Measurements from ENCODE around the gene PEMT.

Gene PEMT

DNA sequence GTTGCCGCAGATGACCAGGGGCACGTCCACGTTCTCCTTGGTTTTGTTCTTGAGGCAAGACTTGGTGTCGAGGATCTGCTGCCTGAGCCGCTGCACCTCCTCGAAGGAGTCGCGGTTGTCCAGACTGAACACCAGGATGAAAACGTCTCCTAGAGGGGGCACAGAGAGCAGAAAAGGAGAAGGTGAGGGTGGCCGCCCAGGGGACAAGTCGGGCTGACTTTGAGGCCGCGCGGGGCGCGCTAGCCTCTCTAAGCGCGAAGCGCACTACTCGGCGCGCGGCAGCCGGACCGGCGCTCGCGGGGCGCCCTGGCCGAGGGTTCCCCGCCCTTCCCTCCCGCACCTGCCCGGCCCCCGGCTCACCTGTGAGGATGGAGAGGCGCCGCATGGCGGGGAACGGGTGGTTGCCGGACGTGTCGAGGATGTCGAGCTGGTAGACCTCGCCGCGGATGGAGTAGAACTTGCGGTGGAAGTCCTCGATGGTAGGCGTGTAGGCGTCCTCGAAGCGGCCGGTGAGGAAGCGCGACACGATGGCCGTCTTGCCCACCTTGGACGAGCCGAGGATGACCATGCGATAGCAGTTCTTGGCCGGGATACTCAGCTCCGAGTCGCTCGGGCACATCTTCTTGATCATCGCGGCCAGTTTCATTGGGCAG lies 95.8 kb downstream of the PEMT start:
- peak overlapping the region; percentile 61 for H3K4me2 ChIP-seq (ENCODE audit: low read depth, low read length, poor library complexity, severe bottlenecking)
- H2AFZ ChIP-seq (ENCODE audit: low read depth, low read length, severe bottlenecking), result no peak overlapping the region
- no peaks in the 10 kb centered on the region for H4K20me1 ChIP-seq (ENCODE audit: low read depth, low read length)
- H3K27ac ChIP-seq (ENCODE audit: low read depth, low read length), result no peak overlapping the region
- no peak overlapping the region for H3K4me3 ChIP-seq (ENCODE audit: insufficient read depth, low read length, poor library complexity, severe bottlenecking)
- no peaks in the 10 kb centered on the region for H3F3A ChIP-seq (ENCODE audit: insufficient read depth)
- H3K9me2 ChIP-seq (replicated peaks; ENCODE audit: insufficient read depth, low read length), result no peaks in the 10 kb centered on the region
- H3K9me3 ChIP-seq (ENCODE audit: insufficient read depth, low read length), result no peaks in the 10 kb centered on the region
- no peaks in the 10 kb centered on the region for H3K79me2 ChIP-seq (ENCODE audit: insufficient read depth, low read length)
- no peaks in the 10 kb centered on the region for H3K36me3 ChIP-seq (ENCODE audit: low read length)
- H3K9ac ChIP-seq (ENCODE audit: low read length), result no peak overlapping the region
- no peaks in the 10 kb centered on the region for H3K27me3 ChIP-seq (ENCODE audit: low read length)
- TF ChIP-seq, protein P1, sequence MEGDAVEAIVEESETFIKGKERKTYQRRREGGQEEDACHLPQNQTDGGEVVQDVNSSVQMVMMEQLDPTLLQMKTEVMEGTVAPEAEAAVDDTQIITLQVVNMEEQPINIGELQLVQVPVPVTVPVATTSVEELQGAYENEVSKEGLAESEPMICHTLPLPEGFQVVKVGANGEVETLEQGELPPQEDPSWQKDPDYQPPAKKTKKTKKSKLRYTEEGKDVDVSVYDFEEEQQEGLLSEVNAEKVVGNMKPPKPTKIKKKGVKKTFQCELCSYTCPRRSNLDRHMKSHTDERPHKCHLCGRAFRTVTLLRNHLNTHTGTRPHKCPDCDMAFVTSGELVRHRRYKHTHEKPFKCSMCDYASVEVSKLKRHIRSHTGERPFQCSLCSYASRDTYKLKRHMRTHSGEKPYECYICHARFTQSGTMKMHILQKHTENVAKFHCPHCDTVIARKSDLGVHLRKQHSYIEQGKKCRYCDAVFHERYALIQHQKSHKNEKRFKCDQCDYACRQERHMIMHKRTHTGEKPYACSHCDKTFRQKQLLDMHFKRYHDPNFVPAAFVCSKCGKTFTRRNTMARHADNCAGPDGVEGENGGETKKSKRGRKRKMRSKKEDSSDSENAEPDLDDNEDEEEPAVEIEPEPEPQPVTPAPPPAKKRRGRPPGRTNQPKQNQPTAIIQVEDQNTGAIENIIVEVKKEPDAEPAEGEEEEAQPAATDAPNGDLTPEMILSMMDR (IDR thresholded peaks at IDR 0.05; ENCODE audit: insufficient read depth, low read length, poor library complexity, severe bottlenecking), result no peak

DNA sequence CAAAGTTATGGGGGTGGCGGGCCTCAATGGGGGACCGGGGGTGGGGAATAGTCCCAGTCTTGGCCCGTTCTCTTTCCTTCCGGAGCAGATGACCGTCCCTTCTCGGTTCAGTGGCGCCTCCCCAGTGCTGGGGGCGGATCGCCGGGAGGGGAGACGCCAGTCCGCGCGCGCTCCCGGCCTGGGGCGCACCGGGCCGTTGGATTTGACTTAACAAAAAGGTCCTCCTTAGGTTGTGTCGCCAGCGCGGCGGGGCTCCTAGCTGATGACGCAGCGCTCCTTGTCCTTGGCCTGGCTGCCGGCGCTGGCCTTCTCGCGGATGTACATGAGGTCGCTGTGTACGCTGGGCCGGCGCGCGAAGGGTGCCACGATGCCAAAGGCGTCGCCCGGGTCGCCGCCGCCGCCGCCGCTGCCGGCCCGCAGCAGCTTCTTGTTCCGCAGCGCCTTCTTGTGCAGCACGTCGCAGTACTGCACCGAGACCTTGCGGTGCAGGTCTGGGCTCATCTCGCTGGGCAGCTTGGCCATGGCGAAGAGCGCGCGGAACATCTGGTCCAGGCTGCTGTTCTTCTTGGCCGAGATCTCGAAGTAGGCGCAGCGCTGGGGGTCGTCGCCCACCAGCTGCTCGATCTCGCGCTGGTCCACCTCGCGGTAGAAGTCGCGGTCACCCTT lies 96.5 kb downstream of the PEMT start:
- H3F3A ChIP-seq (ENCODE audit: insufficient read depth), result no peaks in the 10 kb centered on the region
- H3K27me3 ChIP-seq (ENCODE audit: low read length), result no peaks in the 10 kb centered on the region
- H4K20me1 ChIP-seq (ENCODE audit: low read depth, low read length), result no peaks in the 10 kb centered on the region
- no peaks in the 10 kb centered on the region for H3K36me3 ChIP-seq (ENCODE audit: low read length)
- H3K4me2 ChIP-seq (ENCODE audit: low read depth, low read length, poor library complexity, severe bottlenecking), result no peak overlapping the region
- no peaks in the 10 kb centered on the region for H3K9me2 ChIP-seq (replicated peaks; ENCODE audit: insufficient read depth, low read length)
- no peak overlapping the region for H3K9ac ChIP-seq (ENCODE audit: low read length)
- TF ChIP-seq, protein P1 (IDR thresholded peaks at IDR 0.05; ENCODE audit: insufficient read depth, low read length, poor library complexity, severe bottlenecking), result no peak
- no peak for TF ChIP-seq EZH2phosphoT487 (conservative IDR thresholded peaks at IDR 0.05; ENCODE audit: low read length)
- H3K79me2 ChIP-seq (ENCODE audit: insufficient read depth, low read length), result no peaks in the 10 kb centered on the region
- H3K27ac ChIP-seq (ENCODE audit: low read depth, low read length), result no peak overlapping the region
- H2AFZ ChIP-seq (ENCODE audit: low read depth, low read length, severe bottlenecking), result no peak overlapping the region
- H3K9me3 ChIP-seq (ENCODE audit: insufficient read depth, low read length), result no peaks in the 10 kb centered on the region
- no peak overlapping the region for H3K4me3 ChIP-seq (ENCODE audit: insufficient read depth, low read length, poor library complexity, severe bottlenecking)

DNA sequence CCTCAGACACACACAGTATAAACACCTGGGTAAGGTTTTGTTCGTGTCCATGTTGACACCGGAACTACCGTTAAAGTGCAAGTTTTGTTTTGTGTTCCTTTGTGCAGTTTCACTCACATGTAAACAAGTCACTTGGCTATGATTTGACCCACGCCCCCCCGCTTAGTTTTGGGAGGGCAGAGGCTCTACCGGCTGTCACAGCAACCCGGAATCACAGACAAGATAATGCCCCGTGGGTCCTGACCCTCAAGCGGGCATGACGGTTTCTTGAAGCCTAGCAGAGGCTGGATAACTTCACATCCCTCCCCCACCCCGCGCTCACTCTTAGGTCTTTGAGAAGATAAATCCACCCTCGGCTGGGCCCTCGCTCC lies 97.0 kb downstream of the PEMT start:
- Histone ChIP-seq H3F3A (ENCODE audit: insufficient read depth) (no peaks in the 10 kb centered on the region), H3K9ac (ENCODE audit: low read length) (no peak overlapping the region), H3K9me3 (ENCODE audit: insufficient read depth, low read length) (no peaks in the 10 kb centered on the region), H3K27me3 (ENCODE audit: low read length) (no peaks in the 10 kb centered on the region), H3K27ac (ENCODE audit: low read depth, low read length) (no peak overlapping the region), H4K20me1 (ENCODE audit: low read depth, low read length) (no peaks in the 10 kb centered on the region), H2AFZ (ENCODE audit: low read depth, low read length, severe bottlenecking) (no peak overlapping the region), H3K79me2 (ENCODE audit: insufficient read depth, low read length) (no peaks in the 10 kb centered on the region), H3K9me2 (replicated peaks; ENCODE audit: insufficient read depth, low read length) (no peaks in the 10 kb centered on the region), H3K36me3 (ENCODE audit: low read length) (no peaks in the 10 kb centered on the region), H3K4me2 (ENCODE audit: low read depth, low read length, poor library complexity, severe bottlenecking) (no peak overlapping the region), H3K4me3 (ENCODE audit: insufficient read depth, low read length, poor library complexity, severe bottlenecking) (no peak overlapping the region)
- TF ChIP-seq EZH2phosphoT487 (conservative IDR thresholded peaks at IDR 0.05; ENCODE audit: low read length), result no peak
- TF ChIP-seq, protein P1 (IDR thresholded peaks at IDR 0.05; ENCODE audit: insufficient read depth, low read length, poor library complexity, severe bottlenecking), result no peak

Data from SU-DHL-6 (cell line).